Neural cell (in vitro differentiated cells): ENCODE data around the gene TET1.

Source experiments
- CTCF ChIP-seq: fragments of 450-650 bp; IDR thresholded peaks from 2 replicates; pipeline ENCODE4 v1.5.1; 2014; ENCODE audit warnings: antibody characterized with exemption, mild to moderate bottlenecking, moderate library complexity; ENCODE audit not compliant: poor library complexity, severe bottlenecking
- EP300 ChIP-seq: fragments of 450-650 bp; conservative IDR thresholded peaks from 2 replicates; pipeline ENCODE4 v1.6.1; 2014; ENCODE audit warnings: antibody characterized with exemption, mild to moderate bottlenecking, moderate library complexity; ENCODE audit not compliant: poor library complexity, severe bottlenecking
- EZH2 ChIP-seq: fragments of 200-600, 300-800 bp; shearing (Covaris generic), sonication (generic); IDR thresholded peaks from 2 replicates; pipeline ENCODE4 v1.6.1; 2014; ENCODE audit warnings: antibody characterized with exemption, low read length, borderline replicate concordance, mild to moderate bottlenecking; ENCODE audit not compliant: insufficient read depth, poor library complexity, severe bottlenecking
- POLR2AphosphoS5 ChIP-seq: IDR thresholded peaks from 2 replicates; pipeline ENCODE4 v1.6.1; 2012
- RAD21 ChIP-seq: fragments of 450-650 bp; conservative IDR thresholded peaks from 2 replicates; pipeline ENCODE4 v1.6.1; 2014; ENCODE audit warnings: antibody characterized with exemption, mild to moderate bottlenecking, moderate library complexity
- REST ChIP-seq: IDR thresholded peaks from 2 replicates; pipeline ENCODE4 v1.6.1; 2012; ENCODE audit warnings: borderline replicate concordance
- SMC3 ChIP-seq: fragments of 450-650 bp; conservative IDR thresholded peaks from 2 replicates; pipeline ENCODE4 v1.6.1; 2014; ENCODE audit warnings: antibody characterized with exemption, mild to moderate bottlenecking, moderate library complexity; ENCODE audit not compliant: poor library complexity
- TAF1 ChIP-seq: IDR thresholded peaks from 2 replicates; pipeline ENCODE4 v1.6.1; 2012; ENCODE audit warnings: low read depth

- TF ChIP-seq CTCF (no peak), POLR2AphosphoS5 (no peak), REST (no peak), TAF1 (no peak), EZH2 (no peak), EP300 (no peak), RAD21 (no peak), SMC3 (no peak)
These were observed 174.2 kb downstream of the TET1 start for GRCh38 chr10:68734349-68734748.
